Neutrophil (primary cell): ENCODE measurements around the gene SERTAD1.

Experiments used
- H3K27ac ChIP-seq: fragments of 200-600 bp; sonication (generic); 2 replicates; pipeline ENCODE4 v1.5.1; 2016; ENCODE audit warnings: mild to moderate bottlenecking, moderate library complexity
- H3K27me3 ChIP-seq: fragments of 200-600 bp; sonication (generic); 2 replicates; pipeline ENCODE4 v1.6.0; 2016; ENCODE audit warnings: mild to moderate bottlenecking
- H3K36me3 ChIP-seq: fragments of 200-600 bp; sonication (generic); 2 replicates; pipeline ENCODE4 v1.5.1; 2017
- H3K4me1 ChIP-seq, 2 experiments: fragments of 200-600 bp in 1 of 2; sonication (generic) in 1 of 2; 1 replicate in 1 of 2; 2 replicates in 1 of 2; pipeline versions ENCODE4 v1.5.1 to v1.6.1; 2013 to 2016; ENCODE audit warnings: low read depth in 1 of 2, low read length in 1 of 2, mild to moderate bottlenecking in 1 of 2, moderate library complexity in 1 of 2; ENCODE audit not compliant: control insufficient read depth in 1 of 2, insufficient read depth in 1 of 2
- H3K4me3 ChIP-seq, 2 experiments: fragments of 200-600 bp in 1 of 2; sonication (generic) in 1 of 2; 1 replicate in 1 of 2; 2 replicates in 1 of 2; pipeline ENCODE4 v1.5.1; 2013 to 2016; ENCODE audit warnings: low read depth in 1 of 2, low read length in 1 of 2, mild to moderate bottlenecking in 1 of 2, moderate library complexity in 1 of 2
- H3K9me3 ChIP-seq: fragments of 200-600 bp; sonication (generic); 2 replicates; pipeline ENCODE4 v1.5.1; 2016
- CTCF ChIP-seq: fragments of 200-600 bp; sonication (generic); IDR thresholded peaks from 2 replicates; pipeline ENCODE4 v1.5.1; 2016; ENCODE audit warnings: antibody characterized with exemption

The SERTAD1 gene

GRCh38 chr19:40383668-40384248 lies 42.0 kb downstream of the SERTAD1 start:
- no peak overlapping the region for H3K4me3 ChIP-seq
- no peaks in the 10 kb centered on the region for H3K9me3 ChIP-seq
- no peaks in the 10 kb centered on the region for H3K4me1 ChIP-seq
- TF ChIP-seq CTCF, result no peak
- peaks cover 7% of the 10 kb centered on the region for H3K36me3 ChIP-seq
- no peak overlapping the region for H3K27ac ChIP-seq
- H3K27me3 ChIP-seq, result no peaks in the 10 kb centered on the region

- TF ChIP-seq CTCF, result no peak
- Histone ChIP-seq H3K27ac (no peak overlapping the region), H3K27me3 (no peaks in the 10 kb centered on the region), H3K4me1 (no peaks in the 10 kb centered on the region), H3K4me3 (no peak overlapping the region), H3K9me3 (no peaks in the 10 kb centered on the region), H3K36me3 (peaks cover 27% of the 10 kb centered on the region)
Observed at GRCh38 chr19:40381321-40381720, 44.5 kb downstream of the SERTAD1 start.

GRCh38 chr19:40380199-40381037 lies 45.4 kb downstream of the SERTAD1 start:
- Histone ChIP-seq H3K36me3 (peaks cover 27% of the 10 kb centered on the region), H3K4me1 (no peaks in the 10 kb centered on the region), H3K27me3 (no peaks in the 10 kb centered on the region), H3K27ac (no peak overlapping the region), H3K9me3 (no peaks in the 10 kb centered on the region), H3K4me3 (no peak overlapping the region)
- TF ChIP-seq CTCF, result no peak

GRCh38 chr19:40379446-40380198 lies 46.2 kb downstream of the SERTAD1 start:
- no peak for TF ChIP-seq CTCF
- Histone ChIP-seq H3K4me1 (no peaks in the 10 kb centered on the region), H3K36me3 (peaks cover 29% of the 10 kb centered on the region), H3K4me3 (no peak overlapping the region), H3K27ac (no peak overlapping the region), H3K27me3 (no peaks in the 10 kb centered on the region), H3K9me3 (no peaks in the 10 kb centered on the region)

- no peak overlapping the region for H3K27ac ChIP-seq
- no peak overlapping the region for H3K4me3 ChIP-seq
- peaks cover 37% of the 10 kb centered on the region for H3K36me3 ChIP-seq
- H3K4me1 ChIP-seq, result no peaks in the 10 kb centered on the region
- TF ChIP-seq CTCF, result no peak
- no peaks in the 10 kb centered on the region for H3K9me3 ChIP-seq
- H3K27me3 ChIP-seq, result no peaks in the 10 kb centered on the region
Observed at GRCh38 chr19:40378509-40378908, 47.3 kb downstream of the SERTAD1 start.
